GM12878 (cell line): ENCODE results near the gene HTRA3.

Source experiments
- CTCF ChIP-seq, 3 experiments: IDR thresholded peaks in 2 of 3; conservative IDR thresholded peaks in 1 of 3; 2 replicates each; pipeline ENCODE4 v1.5.1; 2011; ENCODE audit warnings: low read depth in 3 of 3, low read length in 3 of 3, mild to moderate bottlenecking in 3 of 3, control low read depth in 2 of 3, moderate library complexity in 2 of 3, inconsistent platforms in 1 of 3, mixed read lengths in 1 of 3; ENCODE audit not compliant: control insufficient read depth in 2 of 3, insufficient read depth in 1 of 3; ENCODE audit errors: extremely low read depth in 1 of 3
- FOS ChIP-seq: IDR thresholded peaks from 3 replicates; pipeline ENCODE4 v1.6.1; 2011; ENCODE audit warnings: borderline replicate concordance; ENCODE audit not compliant: insufficient read length; ENCODE audit errors: extremely low read depth
- PAX5 ChIP-seq: IDR thresholded peaks from 2 replicates; pipeline ENCODE4 v1.6.1; 2011; ENCODE audit warnings: low read depth, low read length, borderline replicate concordance
- PML ChIP-seq: IDR thresholded peaks from 2 replicates; pipeline ENCODE4 v1.6.1; 2012; ENCODE audit warnings: low read length, inconsistent platforms
- POLR2AphosphoS5 ChIP-seq: IDR thresholded peaks from 2 replicates; pipeline ENCODE4 v1.6.1; 2011; ENCODE audit warnings: mild to moderate bottlenecking, low read length, inconsistent platforms
- RAD21 ChIP-seq: IDR thresholded peaks from 2 replicates; pipeline ENCODE4 v1.6.1; 2011; ENCODE audit warnings: mild to moderate bottlenecking, low read depth, low read length, moderate library complexity; ENCODE audit not compliant: insufficient read depth
- SMAD1 ChIP-seq: fragments of 450-650 bp; IDR thresholded peaks from 2 replicates; pipeline ENCODE4 v1.6.1; 2018; ENCODE audit warnings: mild to moderate bottlenecking, low read depth; ENCODE audit not compliant: partially characterized antibody
- SP1 ChIP-seq: IDR thresholded peaks from one replicate; pipeline ENCODE4 v1.6.1; 2011; ENCODE audit warnings: low read depth, low read length
- TCF12 ChIP-seq: IDR thresholded peaks from 2 replicates; pipeline ENCODE4 v1.6.1; 2011; ENCODE audit warnings: low read depth, mild to moderate bottlenecking, low read length
- TF ChIP-seq, protein P1 (sequence below): IDR thresholded peaks from 2 replicates; pipeline ENCODE4 v1.6.1; 2012; ENCODE audit warnings: low read depth, low read length, improper control_type of control experiment

DNA sequence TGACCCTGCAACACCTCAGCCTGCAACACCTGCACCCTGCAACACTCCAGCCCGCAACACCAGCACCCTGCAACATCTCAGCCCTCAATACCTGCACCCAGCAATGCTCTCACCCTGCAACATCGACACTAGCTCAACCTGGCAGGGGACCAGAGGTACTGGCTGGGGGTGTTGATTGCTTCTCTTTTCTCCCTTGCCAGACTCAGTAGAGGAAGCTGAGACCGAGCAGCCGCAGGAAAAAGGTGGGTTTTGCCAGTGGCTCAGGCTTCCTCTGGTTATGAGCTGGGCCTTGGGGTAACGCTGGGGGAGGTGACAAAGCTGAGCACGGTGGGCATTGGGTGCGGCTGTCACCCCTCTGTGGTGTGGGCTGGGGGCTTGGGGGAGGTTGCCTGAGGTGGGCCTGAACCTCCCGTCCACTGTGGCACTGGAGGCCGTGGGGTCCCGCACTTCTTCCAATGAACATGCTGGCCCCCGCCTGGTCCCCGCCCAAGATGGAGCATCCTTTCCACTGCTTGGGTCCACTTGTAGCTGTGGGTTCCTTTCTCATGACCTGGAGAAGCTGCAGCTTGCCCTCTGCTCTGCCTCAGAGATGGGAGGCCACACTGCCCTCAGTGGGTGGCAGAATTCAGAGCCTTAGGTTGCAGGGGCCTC lies 44.5 kb upstream of the HTRA3 start:
- TF ChIP-seq SMAD1, result no peak
- no peak for TF ChIP-seq PAX5
- TF ChIP-seq, protein P1, sequence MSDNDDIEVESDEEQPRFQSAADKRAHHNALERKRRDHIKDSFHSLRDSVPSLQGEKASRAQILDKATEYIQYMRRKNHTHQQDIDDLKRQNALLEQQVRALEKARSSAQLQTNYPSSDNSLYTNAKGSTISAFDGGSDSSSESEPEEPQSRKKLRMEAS, result no peak
- TF ChIP-seq CTCF (IDR thresholded peaks at IDR 0.05 in 2 of 3, conservative IDR thresholded peaks at IDR 0.05 in 1 of 3; ENCODE audit: control insufficient read depth in 2 of 3, extremely low read depth in 1 of 3, insufficient read depth in 1 of 3, low read depth in 3 of 3, low read length in 3 of 3), result no peak
- TF ChIP-seq FOS, result no peak
- TF ChIP-seq POLR2AphosphoS5, result no peak
- TF ChIP-seq RAD21, result no peak
- TF ChIP-seq TCF12, result no peak
- TF ChIP-seq SP1, result no peak
- no peak for TF ChIP-seq PML
